Dedifferentiated amniotic fluid mesenchymal stem cell (primary cell): ENCODE data around the gene PPP1R37.
"Not testable (repeated sequence)": the region's sequence is repeated elsewhere in the genome, so short reads cannot be mapped to it uniquely, and the experiment has no call there.

ENCODE experiments used
- DNase-seq: peaks from one replicate; pipeline ENCODE4 v3.0.0-alpha.2; 2016; ENCODE audit errors: extremely low spot score

PPP1R37 gene

GRCh38 chr19:45095496-45096413 lies 2.8 kb downstream of the PPP1R37 start:
- DNase-seq, result no peak

- DNase-seq, result no peak
Measured at GRCh38 chr19:45096700-45097099, 3.7 kb downstream of the PPP1R37 start.

- no peak for DNase-seq
Measured at GRCh38 chr19:45097450-45097775, 4.4 kb downstream of the PPP1R37 start.

GRCh38 chr19:45097776-45098520 lies 5.0 kb downstream of the PPP1R37 start:
- peak; percentile 74 for DNase-seq

- no peak for DNase-seq
Measured at GRCh38 chr19:45098521-45099466, 5.8 kb downstream of the PPP1R37 start.

- no peak for DNase-seq
Measured at GRCh38 chr19:45099467-45100191, 6.7 kb downstream of the PPP1R37 start.

- DNase-seq, result no peak
Measured at GRCh38 chr19:45100201-45100600, 7.2 kb downstream of the PPP1R37 start.

GRCh38 chr19:45100846-45101252 lies 7.9 kb downstream of the PPP1R37 start:
- no peak for DNase-seq

- no peak for DNase-seq
Measured at GRCh38 chr19:45101806-45102205, 8.8 kb downstream of the PPP1R37 start.

GRCh38 chr19:45102481-45102880 lies 9.5 kb downstream of the PPP1R37 start:
- DNase-seq, result no peak

GRCh38 chr19:45103156-45103507 lies 10.2 kb downstream of the PPP1R37 start:
- no peak for DNase-seq

GRCh38 chr19:45103508-45104319 lies 10.7 kb downstream of the PPP1R37 start:
- DNase-seq, result no peak

GRCh38 chr19:45104658-45105349 lies 11.8 kb downstream of the PPP1R37 start:
- no peak for DNase-seq

- DNase-seq, result not testable (repeated sequence)
Measured at GRCh38 chr19:45106363-45106762, 13.4 kb downstream of the PPP1R37 start.

- DNase-seq, result no peak
Measured at GRCh38 chr19:45107621-45108150, 14.7 kb downstream of the PPP1R37 start.

- DNase-seq, result no peak
Measured at GRCh38 chr19:45110851-45111266, 17.9 kb downstream of the PPP1R37 start.

GRCh38 chr19:45112111-45112827 lies 19.3 kb downstream of the PPP1R37 start:
- DNase-seq, result no peak

GRCh38 chr19:45113628-45114027 lies 20.6 kb downstream of the PPP1R37 start:
- no peak for DNase-seq

GRCh38 chr19:45114116-45114515 lies 21.1 kb downstream of the PPP1R37 start:
- no peak for DNase-seq
